Umbilical cord (tissue), 2 donors: Measurements from ENCODE around the gene L3MBTL3. TPM values are rescaled to one million over a fixed set of nuclear protein-coding genes. Genes with fewer than 3 reads are reported as not detected.
"Not testable (repeated sequence)": the region's sequence is repeated elsewhere in the genome, so short reads cannot be mapped to it uniquely, and the experiment has no call there.

ENCODE experiments used
- DNase-seq: peaks from one replicate; pipeline ENCODE4 v3.0.0-alpha.2; 2015; ENCODE audit warnings: low spot score
- total RNA-seq: library from RNA; depleted of rRNA; stranded (reverse); fragments of >200 nt; gene quantifications from one replicate; pipeline ENCODE4 v1.2.3, GENCODE V29; 2014; ENCODE audit warnings: low replicate concordance; ENCODE audit not compliant: insufficient read depth

L3MBTL3 gene
- total RNA-seq, 1 donor from 2014 or later, result 12.0 TPM

DNA sequence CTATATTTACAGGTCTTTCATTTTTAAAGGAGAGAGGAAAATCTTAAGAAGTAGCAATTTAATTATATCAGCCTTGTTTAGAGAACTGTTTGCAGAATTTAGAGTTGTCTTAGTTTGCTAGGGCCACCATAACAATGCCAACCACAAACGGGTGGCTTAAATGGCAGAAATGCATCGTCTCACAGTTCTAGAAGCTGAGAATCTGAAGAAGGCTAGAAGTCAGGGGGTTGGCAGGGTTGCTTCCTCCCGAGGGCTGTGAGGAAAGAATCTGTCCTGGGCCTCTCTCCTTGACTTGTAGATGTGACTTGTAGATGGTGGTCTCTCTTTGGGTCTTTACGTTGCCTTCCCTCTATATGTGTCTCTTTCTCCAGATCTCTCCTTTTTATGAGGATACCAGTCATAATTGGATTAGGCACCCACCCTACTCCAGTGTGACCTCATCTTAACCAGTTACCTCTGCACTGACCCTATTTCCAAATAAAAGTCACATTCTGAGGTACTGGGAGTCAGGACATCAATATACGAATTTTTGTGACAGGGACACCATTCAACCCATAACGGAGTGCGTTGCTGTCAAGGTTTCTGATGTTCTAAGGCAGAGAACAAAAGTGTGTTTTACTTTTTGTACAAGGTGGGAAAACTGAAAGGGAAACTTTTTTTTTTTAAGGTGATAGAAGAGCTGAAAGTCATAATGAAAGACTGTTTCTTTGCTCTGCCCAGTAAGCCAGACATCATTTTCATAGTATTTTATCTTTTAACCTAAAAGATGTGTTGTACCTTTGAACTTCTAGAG lies 119.9 kb downstream of the L3MBTL3 start:
- no peak for DNase-seq

DNA sequence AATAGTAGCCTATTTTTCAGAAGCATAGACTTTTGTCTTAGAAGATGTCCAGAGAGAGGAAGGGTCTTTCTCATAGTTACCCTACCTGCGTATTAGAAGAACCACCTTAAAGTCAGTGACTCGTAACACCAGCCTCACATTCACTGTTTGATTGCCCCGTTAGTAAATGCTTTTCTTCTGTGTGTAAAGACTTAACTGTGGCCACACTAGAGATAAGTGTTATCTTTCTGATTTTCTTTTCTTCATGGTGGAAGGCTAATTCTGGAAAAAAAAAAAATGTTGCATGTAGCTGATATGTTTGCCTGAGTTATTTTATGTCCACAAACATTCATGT lies 120.5 kb downstream of the L3MBTL3 start:
- no peak for DNase-seq

GRCh38 chr6:130140084-130140483 lies 121.7 kb downstream of the L3MBTL3 start:
- DNase-seq, result no peak

GRCh38 chr6:130143709-130144108 lies 125.3 kb downstream of the L3MBTL3 start:
- DNase-seq, result no peak

- peak; percentile 58 for DNase-seq
Measured at GRCh38 chr6:130147111-130147510, 128.7 kb downstream of the L3MBTL3 start.

GRCh38 chr6:130148181-130148580 lies 129.8 kb downstream of the L3MBTL3 start:
- DNase-seq, result no peak

DNA sequence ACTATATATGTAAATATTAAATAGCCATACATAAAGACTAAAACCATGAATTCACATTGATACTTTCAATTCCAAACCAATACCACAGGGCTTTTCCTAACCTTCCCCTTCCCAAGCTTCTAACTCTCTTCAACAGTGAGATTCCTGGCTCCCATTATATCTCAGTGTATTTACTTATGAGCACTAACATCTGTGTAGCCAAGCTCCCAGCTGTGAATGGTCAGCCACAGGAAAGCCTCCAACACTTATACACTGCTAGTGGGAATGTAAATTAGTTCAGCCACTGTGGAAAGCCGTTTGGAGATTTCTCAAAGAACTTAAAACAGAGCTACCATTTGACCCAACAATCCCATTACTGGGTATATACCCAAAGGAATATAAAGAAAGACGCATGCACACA lies 130.6 kb downstream of the L3MBTL3 start:
- not testable (repeated sequence) for DNase-seq

- no peak for DNase-seq
Measured at GRCh38 chr6:130150906-130151305, 132.5 kb downstream of the L3MBTL3 start.

DNA sequence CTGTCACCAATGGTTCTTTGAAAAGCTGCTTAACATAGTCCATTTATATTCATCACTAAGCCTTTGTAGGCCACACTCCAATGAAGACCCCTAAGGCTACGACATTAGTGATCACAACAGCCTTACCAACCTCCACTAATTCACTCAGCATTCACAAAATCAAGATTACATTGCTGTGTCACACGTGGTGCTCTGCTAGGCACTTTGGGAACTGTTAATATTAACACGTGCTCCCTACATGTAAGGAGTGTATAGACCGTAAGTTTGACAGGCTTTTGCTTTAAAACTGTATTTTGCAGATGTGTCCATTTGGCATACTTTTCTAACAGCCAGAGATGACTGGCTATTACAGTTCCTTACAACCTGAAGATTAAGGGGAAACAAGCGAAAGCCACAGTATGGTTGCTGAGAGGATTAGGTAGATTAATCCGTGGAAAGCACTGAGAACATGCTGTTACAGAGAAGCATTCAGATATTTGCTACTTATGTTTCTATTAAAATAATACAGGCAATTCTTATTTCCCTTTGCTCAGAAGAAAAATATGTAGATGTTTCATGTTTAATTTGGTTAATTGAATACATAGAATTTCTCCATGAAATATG lies 134.6 kb downstream of the L3MBTL3 start:
- no peak for DNase-seq

DNA sequence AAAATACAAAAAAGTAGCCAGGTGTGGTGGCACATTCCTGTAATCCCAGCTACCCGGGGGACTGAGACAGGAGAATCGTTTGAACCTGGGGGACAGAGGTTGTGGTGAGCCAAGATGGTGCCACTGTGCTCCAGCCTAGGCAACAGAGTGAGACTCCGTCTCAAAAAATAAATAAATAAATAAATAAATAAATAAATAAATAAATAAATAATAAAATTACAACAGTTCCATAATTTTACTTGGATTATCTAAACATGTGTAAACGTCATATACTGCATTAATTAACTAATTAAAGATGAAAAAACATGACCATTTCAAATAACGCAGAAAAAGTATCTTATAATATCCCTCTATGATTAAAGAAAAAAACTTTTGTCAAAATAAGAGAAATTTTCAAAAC lies 138.5 kb downstream of the L3MBTL3 start:
- DNase-seq, result no peak

DNA sequence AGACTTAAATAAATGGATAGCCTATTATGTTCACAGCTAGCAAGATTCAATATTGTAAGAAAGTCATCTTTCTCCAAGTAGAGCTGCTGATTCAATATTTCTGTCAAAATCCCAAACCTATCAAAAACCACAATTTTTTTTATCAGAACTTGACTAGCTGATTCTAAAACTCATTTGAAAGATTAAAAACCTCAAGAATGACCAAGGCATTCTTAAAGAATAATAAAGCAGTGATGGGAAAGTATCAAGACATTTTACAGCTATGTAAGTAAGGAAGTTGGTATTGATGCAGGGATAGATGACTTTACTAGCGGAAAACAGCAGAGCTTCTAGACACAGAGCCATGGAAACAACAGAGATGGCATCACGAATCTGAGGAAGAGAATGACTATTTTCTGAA lies 139.7 kb downstream of the L3MBTL3 start:
- DNase-seq, result no peak

- DNase-seq, result no peak
Measured at GRCh38 chr6:130158548-130158947, 140.2 kb downstream of the L3MBTL3 start.

DNA sequence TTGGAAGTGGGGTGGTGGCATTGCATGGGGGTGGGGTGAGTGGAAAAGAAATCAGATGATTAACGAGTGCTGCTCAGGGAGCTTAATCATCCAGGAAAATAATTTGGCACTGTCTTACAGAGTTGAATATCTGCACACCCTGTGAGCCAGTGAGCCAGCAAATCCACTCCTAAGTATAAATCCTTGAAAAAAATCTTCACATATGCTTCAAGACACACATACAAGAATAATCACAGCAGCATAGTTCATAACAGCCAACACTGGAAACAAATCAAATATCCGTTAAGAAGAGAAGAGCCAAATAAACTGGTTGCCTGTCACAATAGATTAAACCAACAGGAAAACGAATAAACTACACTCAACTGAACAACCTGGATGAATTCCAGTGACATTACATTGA lies 141.6 kb downstream of the L3MBTL3 start:
- DNase-seq, result no peak

DNA sequence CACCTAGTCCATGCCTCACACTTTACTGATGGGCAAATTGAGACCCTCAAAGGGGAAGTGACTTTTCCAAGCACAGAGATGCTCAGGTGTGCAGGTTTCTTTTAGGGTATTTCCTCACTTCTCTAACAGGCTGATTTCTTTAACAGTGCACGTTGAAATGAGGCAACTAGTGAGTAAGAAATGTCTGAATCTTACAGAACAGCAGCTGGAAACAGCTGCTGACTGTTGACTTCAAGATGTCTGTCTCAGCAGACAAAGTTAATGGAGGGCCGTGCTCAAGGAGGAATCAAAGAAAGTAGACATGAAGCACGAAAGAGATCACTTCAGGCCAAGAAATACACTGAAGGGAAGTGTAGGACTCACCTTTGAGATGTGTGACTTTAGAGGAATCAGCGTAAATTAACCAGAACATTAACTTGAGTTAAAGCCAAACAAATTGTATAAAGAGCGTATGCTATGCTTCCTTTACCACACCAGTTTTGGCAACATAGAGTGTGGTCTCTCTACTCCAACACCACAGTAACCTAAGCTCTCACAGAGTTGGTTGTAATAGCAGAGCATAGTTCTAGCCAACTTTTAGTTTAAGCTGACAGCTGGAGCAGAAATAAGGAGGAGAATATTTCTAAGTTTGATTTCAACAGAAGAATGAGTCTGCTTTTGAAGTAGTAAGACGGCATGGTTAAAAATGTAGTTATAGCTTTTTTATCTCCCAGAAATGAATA lies 143.5 kb downstream of the L3MBTL3 start:
- no peak for DNase-seq

DNA sequence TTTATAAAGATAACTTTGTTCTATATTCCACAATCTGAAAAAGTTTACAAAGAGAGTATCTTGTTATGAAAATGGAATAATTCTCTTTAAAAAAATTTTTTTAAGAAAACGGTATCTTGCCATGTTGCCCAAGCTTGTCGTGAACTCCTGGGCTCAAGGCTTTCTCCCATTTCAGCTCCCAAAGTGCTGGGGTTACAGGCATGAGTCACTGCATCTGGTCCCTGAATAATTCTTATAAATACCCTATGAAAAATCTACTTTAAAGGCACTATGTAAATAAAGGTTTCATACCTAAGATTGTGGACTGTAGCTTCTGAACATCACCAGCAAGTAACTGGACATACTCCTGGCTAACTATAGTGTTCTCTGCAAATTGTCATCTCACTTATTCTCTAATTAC lies 144.0 kb downstream of the L3MBTL3 start:
- DNase-seq, result no peak

- no peak for DNase-seq
Measured at GRCh38 chr6:130163266-130163665, 144.9 kb downstream of the L3MBTL3 start.

DNA sequence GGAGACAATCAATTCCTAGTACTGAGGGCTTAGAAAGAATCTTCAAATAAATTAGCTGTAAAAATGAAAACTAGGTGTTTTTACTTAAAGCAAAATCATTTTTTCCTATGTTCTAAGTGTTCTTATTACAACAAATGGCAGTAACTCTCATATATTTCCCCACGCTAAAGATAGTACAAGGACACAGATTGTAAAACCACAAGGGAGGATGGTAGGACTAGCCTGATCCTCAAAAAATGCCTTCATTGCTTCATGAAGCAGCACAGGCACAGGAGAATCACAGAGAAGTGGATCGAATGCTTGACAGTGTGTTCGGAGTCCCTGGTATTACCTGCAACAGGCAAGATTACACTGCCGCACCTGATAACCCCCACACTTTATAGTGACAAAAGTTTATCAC lies 145.9 kb downstream of the L3MBTL3 start:
- no peak for DNase-seq

DNA sequence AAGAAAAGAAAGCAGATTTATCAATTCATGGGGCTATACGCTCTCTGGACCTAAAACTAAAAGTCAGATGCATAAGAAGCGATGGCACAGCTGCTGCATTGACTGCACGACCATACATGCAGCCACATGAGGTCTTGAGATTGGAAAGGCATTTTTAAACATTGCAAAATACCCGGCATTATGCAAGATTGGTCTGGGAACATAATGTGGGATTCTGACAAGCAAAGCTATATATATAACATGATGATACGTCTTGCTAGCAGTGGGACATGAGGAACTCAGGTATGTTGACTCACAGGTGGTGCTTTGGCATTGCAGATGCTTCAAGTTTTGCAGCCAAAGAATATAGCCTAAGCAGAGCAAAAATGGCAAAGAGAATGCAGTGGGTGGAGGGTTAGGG lies 149.3 kb downstream of the L3MBTL3 start:
- peak; percentile 64 for DNase-seq

DNA sequence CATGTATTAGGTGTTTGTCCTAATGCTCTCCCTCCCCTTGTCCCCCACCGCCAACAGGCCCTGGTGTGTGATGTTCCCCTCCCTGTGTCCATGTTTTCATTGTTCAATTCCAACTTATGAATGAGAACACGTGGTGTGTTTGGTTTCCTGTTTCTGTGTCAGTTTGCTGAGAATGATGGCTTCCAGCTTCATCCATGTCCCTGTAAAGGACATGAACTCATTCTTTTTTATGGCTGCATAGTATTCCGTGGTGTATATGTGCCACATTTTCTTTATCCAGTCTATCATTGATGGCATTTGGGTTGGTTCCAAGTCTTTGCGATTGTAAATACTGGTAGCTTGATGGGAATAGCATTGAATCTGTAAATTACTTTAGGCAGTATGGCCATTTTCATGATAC lies 151.8 kb downstream of the L3MBTL3 start:
- not testable (repeated sequence) for DNase-seq

DNA sequence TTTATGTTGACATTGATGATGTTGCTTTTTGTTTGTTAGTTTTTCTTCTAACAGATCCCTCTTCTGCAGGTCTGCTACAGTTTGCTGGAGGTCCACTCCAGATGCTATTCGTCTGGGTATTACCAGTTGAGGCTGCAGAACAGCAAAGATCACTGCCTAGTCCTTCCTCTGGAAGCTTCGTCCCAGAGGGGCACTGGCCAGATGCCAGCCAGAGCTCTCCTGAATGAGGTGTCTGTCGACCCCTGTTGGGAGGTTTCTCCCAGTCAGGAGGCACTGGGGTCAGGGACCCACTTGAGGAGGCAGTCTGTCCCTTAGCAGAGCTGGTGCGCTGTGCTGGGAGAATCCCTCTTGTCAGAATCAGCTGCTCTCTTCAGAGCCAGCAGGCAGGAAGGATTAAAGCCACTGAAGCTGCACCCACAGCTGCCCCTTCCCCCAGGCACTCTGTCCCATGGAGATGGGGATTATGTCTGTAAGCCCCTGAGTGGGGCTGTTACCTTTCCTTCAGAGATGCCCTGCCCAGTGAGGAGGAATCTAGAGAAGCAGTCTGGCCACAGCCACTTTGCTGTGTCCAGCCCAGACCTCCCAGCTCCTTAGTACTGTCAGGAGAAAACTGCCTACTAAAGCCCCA lies 155.1 kb downstream of the L3MBTL3 start:
- DNase-seq, result not testable (repeated sequence)

GRCh38 chr6:130176378-130176777 lies 158.0 kb downstream of the L3MBTL3 start:
- DNase-seq, result no peak

DNA sequence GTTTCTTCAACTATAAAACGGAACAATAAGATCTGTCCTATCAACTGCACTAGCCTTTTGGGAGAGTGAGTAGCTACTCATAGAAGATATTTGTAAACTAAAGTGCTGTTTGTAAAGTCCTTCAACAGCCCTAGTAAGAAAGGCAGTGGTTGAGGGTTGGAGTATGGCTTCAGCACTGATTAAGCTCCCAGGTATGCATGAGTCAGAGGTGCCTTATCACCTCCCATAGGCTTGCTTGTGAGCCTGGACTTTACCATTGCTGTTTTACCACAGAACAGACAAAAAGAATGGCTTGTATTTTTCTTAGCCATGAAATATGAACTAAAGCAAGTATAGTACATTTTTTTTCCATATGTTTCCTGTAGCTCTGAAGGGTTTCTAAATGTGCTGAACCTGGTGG lies 160.3 kb downstream of the L3MBTL3 start:
- DNase-seq, result peak; percentile 32
